DOHH2 (cell line): Measurements from ENCODE around the gene F10.

ENCODE experiments used
- CTCF ChIP-seq: fragments of 200-600 bp; sonication (generic); IDR thresholded peaks from one replicate; pipeline ENCODE4 v1.5.1; 2014; ENCODE audit warnings: antibody characterized with exemption, mild to moderate bottlenecking, low read depth, low read length; ENCODE audit not compliant: poor library complexity, severe bottlenecking
- EZH2phosphoT487 ChIP-seq: fragments of 200-600 bp; sonication (generic); IDR thresholded peaks from 2 replicates; pipeline ENCODE4 v1.6.1; 2017; ENCODE audit warnings: borderline replicate concordance, mild to moderate bottlenecking, antibody characterized with exemption, low read length, moderate library complexity, mixed read lengths

- no peak for TF ChIP-seq EZH2phosphoT487
- TF ChIP-seq CTCF, result no peak
Observed at GRCh38 chr13:113167575-113167974, 45.0 kb downstream of the F10 start.
